Activated CD4-positive, alpha-beta memory T cell treated with anti-CD3 and anti-CD28 coated beads, Interleukin-2, amount 10 ng/mL, durations not matched to agents 7 days and 5 days (primary cell): ENCODE results near the gene MUC3A. TPM values are rescaled to one million over a fixed set of nuclear protein-coding genes. Genes with fewer than 3 reads are reported as not detected.
A peak's percentile ranks its signal among the peaks of the same experiment; 100 is the strongest.

Experiments used
- CTCF ChIA-PET: fragments of 350-600 bp; sonication (Branson Sonifier 250); formaldehyde crosslinking; loops from one replicate; lab custom pipeline; 2021; ENCODE audit warnings: antibody characterized with exemption, inconsistent platforms; lab: Charles Lee
- POLR2A ChIA-PET: fragments of 350-600 bp; sonication (Branson Sonifier 250); formaldehyde crosslinking; loops from one replicate; lab custom pipeline; 2021; ENCODE audit warnings: antibody characterized with exemption; lab: Charles Lee
- DNase-seq: peaks from one replicate; pipeline ENCODE4 v3.0.0-alpha.2; 2020
- H3K27ac Mint-ChIP-seq: one replicate; pipeline ENCODE4 v1.8.0; 2021; ENCODE audit warnings: mild to moderate bottlenecking, mixed read lengths
- H3K27me3 Mint-ChIP-seq: one replicate; pipeline ENCODE4 v1.8.0; 2021; ENCODE audit warnings: mixed read lengths
- H3K36me3 Mint-ChIP-seq: one replicate; pipeline ENCODE4 v1.8.0; 2021; ENCODE audit warnings: low read depth, mixed read lengths
- H3K4me1 Mint-ChIP-seq: one replicate; pipeline ENCODE4 v1.8.0; 2021; ENCODE audit warnings: mixed read lengths
- H3K4me3 Mint-ChIP-seq: one replicate; pipeline ENCODE4 v1.8.0; 2021; ENCODE audit warnings: mild to moderate bottlenecking, mixed read lengths
- H3K9me3 Mint-ChIP-seq: one replicate; pipeline ENCODE4 v1.8.0; 2021; ENCODE audit warnings: mixed read lengths
- total RNA-seq, 2 experiments: library from RNA; stranded (reverse); gene quantifications; one replicate each; pipeline ENCODE4 v1.2.3, GENCODE V29; 2021

MUC3A gene
- total RNA-seq, 2 experiments from 2014 or later: 0.20 TPM; not detected in 1

DNA sequence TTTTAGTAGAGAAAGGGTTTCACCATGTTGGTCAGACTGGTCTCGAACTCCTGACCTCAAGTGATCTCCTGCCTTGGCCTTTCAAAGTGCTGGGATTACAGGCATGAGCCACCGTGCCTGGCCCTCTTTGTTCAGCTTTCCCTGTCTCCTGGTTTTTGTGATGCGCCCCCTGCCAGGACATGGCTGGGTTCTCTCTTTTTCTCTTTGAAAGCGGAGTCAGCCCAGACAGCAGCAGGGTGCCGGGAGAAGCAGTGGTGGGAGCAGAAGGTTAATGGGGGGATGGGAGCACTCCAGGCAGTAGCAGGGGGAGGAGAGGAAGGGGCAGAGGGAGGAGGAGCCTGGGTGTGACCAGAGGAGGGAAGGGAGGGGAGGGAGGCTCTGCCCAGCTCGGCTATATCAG is 1.8 kb downstream of the MUC3A start:
- no peak for DNase-seq
- peaks cover 1% of the 10 kb centered on the region for H3K4me1 Mint-ChIP-seq
- peaks cover 12% of the 10 kb centered on the region for H3K27me3 Mint-ChIP-seq
- no peaks in the 10 kb centered on the region for H3K36me3 Mint-ChIP-seq
- H3K27ac Mint-ChIP-seq: no peak overlapping the region
- no peaks in the 10 kb centered on the region for H3K9me3 Mint-ChIP-seq
- CTCF ChIA-PET: no interaction called here
- no peak overlapping the region for H3K4me3 Mint-ChIP-seq
- POLR2A ChIA-PET: no interaction called here

DNA sequence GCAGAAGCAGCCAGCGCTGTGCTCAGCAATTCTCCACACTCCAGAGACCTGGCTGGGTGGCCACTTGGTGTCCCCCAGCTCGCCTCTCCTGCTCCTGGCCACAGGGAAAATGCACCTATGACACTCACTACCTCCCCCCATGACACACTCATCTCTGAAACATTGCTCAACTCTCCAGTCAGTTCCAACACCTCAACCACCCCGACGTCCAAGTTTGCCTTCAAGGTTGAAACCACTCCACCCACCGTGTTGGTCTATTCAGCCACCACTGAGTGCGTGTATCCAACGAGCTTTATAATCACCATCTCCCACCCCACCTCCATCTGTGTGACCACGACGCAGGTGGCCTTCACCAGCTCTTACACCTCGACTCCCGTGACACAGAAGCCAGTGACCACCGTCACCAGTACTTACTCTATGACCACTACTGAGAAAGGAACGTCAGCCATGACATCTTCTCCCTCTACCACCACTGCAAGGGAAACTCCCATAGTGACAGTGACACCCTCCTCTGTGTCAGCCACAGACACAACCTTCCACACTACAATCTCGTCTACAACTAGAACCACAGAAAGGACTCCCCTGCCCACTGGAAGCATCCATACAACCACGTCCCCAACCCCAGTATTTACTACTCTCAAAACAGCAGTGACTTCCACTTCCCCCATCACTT is 2.7 kb downstream of the MUC3A start:
- no peaks in the 10 kb centered on the region for H3K36me3 Mint-ChIP-seq
- H3K4me1 Mint-ChIP-seq: peaks cover 1% of the 10 kb centered on the region
- H3K27ac Mint-ChIP-seq: no peak overlapping the region
- H3K9me3 Mint-ChIP-seq: no peaks in the 10 kb centered on the region
- CTCF ChIA-PET: interaction anchor here (0.7 kb wide), 1 partner anchor 339 kb away, joined by 3 read pairs; no protein-coding TSS in a partner anchor
- POLR2A ChIA-PET: no interaction called here
- no peak for DNase-seq
- H3K4me3 Mint-ChIP-seq: no peak overlapping the region
- H3K27me3 Mint-ChIP-seq: peaks cover 12% of the 10 kb centered on the region

DNA sequence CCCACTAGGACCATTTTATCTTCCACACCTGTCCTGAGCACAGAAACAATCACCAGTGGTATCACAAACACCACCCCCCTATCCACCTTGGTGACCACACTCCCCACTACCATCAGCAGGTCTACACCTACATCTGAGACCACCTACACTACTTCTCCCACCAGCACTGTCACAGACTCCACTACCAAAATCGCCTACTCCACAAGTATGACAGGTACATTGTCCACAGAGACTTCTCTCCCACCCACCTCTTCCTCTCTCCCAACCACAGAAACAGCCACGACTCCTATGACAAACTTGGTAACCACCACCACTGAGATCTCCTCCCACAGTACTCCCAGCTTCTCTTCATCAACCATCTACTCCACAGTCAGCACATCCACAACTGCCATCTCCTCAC is 3.3 kb downstream of the MUC3A start:
- CTCF ChIA-PET: interaction anchor here (0.7 kb wide), 1 partner anchor 338 kb away, joined by 3 read pairs; no protein-coding TSS in a partner anchor
- peaks cover 1% of the 10 kb centered on the region for H3K4me1 Mint-ChIP-seq

GRCh38 chr7:100957832-100958421 is 8.6 kb downstream of the MUC3A start:
- Mint-ChIP-seq H3K4me1 (no peaks in the 10 kb centered on the region), H3K27ac (no peak overlapping the region), H3K4me3 (no peak overlapping the region), H3K27me3 (peaks cover 1% of the 10 kb centered on the region), H3K36me3 (no peaks in the 10 kb centered on the region), H3K9me3 (no peaks in the 10 kb centered on the region)
- CTCF ChIA-PET: interaction anchor here (0.5 to 1.4 kb wide), 3 partner anchors 46 to 132 kb away, joined by 3 to 6 read pairs (median 3); no protein-coding TSS in a partner anchor
- POLR2A ChIA-PET: interaction anchor here (0.7 to 0.8 kb wide), 2 partner anchors 8 to 1742 kb away, joined by 3 read pairs; partner anchors contain the start of gene MUC3A
- DNase-seq: no peak

More for the DNA sequence above, 3.3 kb downstream of the MUC3A start:
- H3K36me3 Mint-ChIP-seq: no peaks in the 10 kb centered on the region
- POLR2A ChIA-PET: no interaction called here
- H3K27ac Mint-ChIP-seq: no peak overlapping the region
- H3K9me3 Mint-ChIP-seq: no peaks in the 10 kb centered on the region
- DNase-seq: no peak
- H3K4me3 Mint-ChIP-seq: no peak overlapping the region
- H3K27me3 Mint-ChIP-seq: peaks cover 12% of the 10 kb centered on the region

DNA sequence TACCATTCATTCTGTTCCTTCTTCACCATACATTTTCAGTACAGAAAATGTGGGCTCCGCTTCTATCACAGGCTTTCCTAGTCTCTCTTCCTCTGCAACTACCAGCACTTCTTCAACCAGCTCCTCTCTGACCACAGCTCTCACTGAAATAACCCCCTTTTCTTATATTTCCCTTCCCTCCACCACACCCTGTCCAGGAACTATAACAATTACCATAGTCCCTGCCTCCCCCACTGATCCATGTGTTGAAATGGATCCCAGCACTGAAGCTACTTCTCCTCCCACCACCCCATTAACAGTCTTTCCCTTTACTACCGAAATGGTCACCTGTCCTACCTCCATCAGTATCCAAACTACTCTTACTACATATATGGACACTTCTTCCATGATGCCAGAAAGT is 10.6 kb downstream of the MUC3A start:
- no peak for DNase-seq
- Mint-ChIP-seq H3K27ac (no peak overlapping the region), H3K4me1 (no peaks in the 10 kb centered on the region), H3K27me3 (peaks cover 7% of the 10 kb centered on the region), H3K4me3 (no peak overlapping the region), H3K9me3 (no peaks in the 10 kb centered on the region), H3K36me3 (no peaks in the 10 kb centered on the region)
- ChIA-PET POLR2A (no interaction called here), CTCF (no interaction called here)

- Mint-ChIP-seq H3K36me3 (no peaks in the 10 kb centered on the region), H3K4me3 (no peak overlapping the region), H3K27ac (no peak overlapping the region), H3K4me1 (peaks cover 17% of the 10 kb centered on the region), H3K27me3 (peaks cover 28% of the 10 kb centered on the region), H3K9me3 (no peaks in the 10 kb centered on the region)
- no peak for DNase-seq
- ChIA-PET CTCF (no interaction called here), POLR2A (no interaction called here)
Measured at GRCh38 chr7:100962537-100962936, 13.2 kb downstream of the MUC3A start.

DNA sequence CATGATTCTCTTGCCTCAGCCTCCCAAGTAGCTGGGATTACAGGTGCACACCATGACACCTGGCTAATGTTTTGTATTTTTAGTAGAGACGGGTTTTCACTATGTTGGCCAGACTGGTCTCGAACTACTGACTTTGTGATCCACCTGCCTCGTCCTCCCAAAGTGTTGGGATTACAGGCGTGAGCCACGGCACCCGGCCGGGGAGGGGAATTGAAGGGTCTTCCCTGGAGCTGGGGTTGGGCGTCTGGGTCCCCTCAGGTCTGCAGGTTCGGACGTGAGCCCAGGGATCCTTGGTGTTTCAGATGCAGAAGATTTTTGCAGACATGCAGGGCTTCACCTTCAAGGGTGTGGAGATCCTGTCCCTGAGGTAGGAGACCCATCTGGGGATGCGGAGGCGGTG is 14.1 kb downstream of the MUC3A start:
- Mint-ChIP-seq H3K4me3 (no peak overlapping the region), H3K4me1 (peaks cover 18% of the 10 kb centered on the region), H3K27ac (no peak overlapping the region), H3K36me3 (no peaks in the 10 kb centered on the region), H3K9me3 (no peaks in the 10 kb centered on the region), H3K27me3 (peaks cover 35% of the 10 kb centered on the region)
- DNase-seq: no peak
- ChIA-PET POLR2A (no interaction called here), CTCF (interaction anchor here (0.6 kb wide), 1 partner anchor 72 kb away, joined by 3 read pairs; no protein-coding TSS in a partner anchor)

DNA sequence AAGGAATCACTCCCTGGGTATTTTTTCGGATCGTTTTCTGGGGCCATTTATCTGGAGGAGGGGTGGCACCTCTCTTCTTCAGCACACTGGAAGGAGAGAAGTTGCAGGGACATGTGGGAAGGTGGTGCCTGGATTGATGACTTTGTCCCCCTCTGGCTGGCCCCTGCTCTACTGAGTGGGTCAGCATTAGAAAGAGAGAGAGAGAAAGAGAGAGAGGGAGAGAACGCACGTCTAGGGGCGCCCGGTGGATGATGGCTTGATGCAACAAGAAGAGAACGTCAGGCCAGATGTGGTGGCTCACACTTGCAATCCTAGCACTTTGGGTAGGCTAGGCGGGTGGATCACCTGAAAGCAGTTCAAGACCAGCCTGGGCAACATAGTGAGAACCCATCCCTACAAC is 14.5 kb downstream of the MUC3A start:
- CTCF ChIA-PET: interaction anchor here (0.6 kb wide), 1 partner anchor 72 kb away, joined by 3 read pairs; no protein-coding TSS in a partner anchor
- peaks cover 39% of the 10 kb centered on the region for H3K27me3 Mint-ChIP-seq

DNA sequence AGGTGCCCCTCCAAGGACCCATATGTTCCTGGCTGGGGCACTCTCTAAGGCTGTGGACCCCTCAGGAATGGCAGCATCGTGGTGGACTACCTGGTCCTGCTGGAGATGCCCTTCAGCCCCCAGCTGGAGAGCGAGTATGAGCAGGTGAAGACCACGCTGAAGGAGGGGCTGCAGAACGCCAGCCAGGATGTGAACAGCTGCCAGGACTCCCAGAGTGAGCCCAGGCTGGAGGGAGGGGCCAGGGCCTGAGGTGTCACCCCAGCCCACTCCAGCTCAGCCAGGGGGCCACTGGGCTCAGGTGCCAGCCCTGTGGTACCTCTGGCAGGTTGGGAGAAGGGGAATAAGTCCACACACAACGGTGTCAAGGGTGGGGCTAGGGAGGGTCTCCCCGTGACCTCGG is 15.3 kb downstream of the MUC3A start:
- no peaks in the 10 kb centered on the region for H3K9me3 Mint-ChIP-seq
- no peaks in the 10 kb centered on the region for H3K36me3 Mint-ChIP-seq
- H3K27ac Mint-ChIP-seq: no peak overlapping the region
- peaks cover 18% of the 10 kb centered on the region for H3K4me1 Mint-ChIP-seq
- no peak overlapping the region for H3K4me3 Mint-ChIP-seq
- ChIA-PET POLR2A (no interaction called here), CTCF (no interaction called here)
- peaks cover 43% of the 10 kb centered on the region for H3K27me3 Mint-ChIP-seq
- no peak for DNase-seq

More for the DNA sequence above, 14.5 kb downstream of the MUC3A start:
- POLR2A ChIA-PET: no interaction called here
- Mint-ChIP-seq H3K4me1 (peaks cover 18% of the 10 kb centered on the region), H3K4me3 (no peak overlapping the region), H3K27ac (no peak overlapping the region), H3K9me3 (no peaks in the 10 kb centered on the region), H3K36me3 (no peaks in the 10 kb centered on the region)
- no peak for DNase-seq

- Mint-ChIP-seq H3K4me3 (peak overlapping the region; percentile 54), H3K4me1 (peaks cover 18% of the 10 kb centered on the region), H3K9me3 (no peaks in the 10 kb centered on the region), H3K27me3 (peaks cover 43% of the 10 kb centered on the region), H3K27ac (no peak overlapping the region), H3K36me3 (no peaks in the 10 kb centered on the region)
- POLR2A ChIA-PET: no interaction called here
- DNase-seq: no peak
- CTCF ChIA-PET: no interaction called here
Measured at GRCh38 chr7:100965045-100965722, 15.8 kb downstream of the MUC3A start.

GRCh38 chr7:100965723-100966541 is 16.6 kb downstream of the MUC3A start:
- Mint-ChIP-seq H3K4me3 (peak overlapping the region; percentile 54), H3K27ac (no peak overlapping the region), H3K36me3 (no peaks in the 10 kb centered on the region), H3K4me1 (peaks cover 18% of the 10 kb centered on the region), H3K27me3 (peaks cover 43% of the 10 kb centered on the region), H3K9me3 (no peaks in the 10 kb centered on the region)
- CTCF ChIA-PET: interaction anchor here (0.6 kb wide), 1 partner anchor 93 kb away, joined by 4 read pairs; no protein-coding TSS in a partner anchor
- peak; percentile 82 for DNase-seq
- POLR2A ChIA-PET: no interaction called here

- CTCF ChIA-PET: no interaction called here
- peaks cover 18% of the 10 kb centered on the region for H3K4me1 Mint-ChIP-seq
- POLR2A ChIA-PET: no interaction called here
- H3K4me3 Mint-ChIP-seq: peak overlapping the region; percentile 1
- no peak overlapping the region for H3K27ac Mint-ChIP-seq
- no peaks in the 10 kb centered on the region for H3K36me3 Mint-ChIP-seq
- no peaks in the 10 kb centered on the region for H3K9me3 Mint-ChIP-seq
- H3K27me3 Mint-ChIP-seq: peaks cover 45% of the 10 kb centered on the region
- DNase-seq: peak; percentile 26
Measured at GRCh38 chr7:100966542-100967291, 17.4 kb downstream of the MUC3A start.
